ENCODE results near the gene PPP6C.
A peak's percentile ranks its signal among the peaks of the same experiment; 100 is the strongest.
"Not testable (repeated sequence)": the region's sequence is repeated elsewhere in the genome, so short reads cannot be mapped to it uniquely, and the experiment has no call there.

The PPP6C gene

GRCh38 chr9:125141251-125141650, 48.4 kb downstream of the PPP6C start:
- no peak for DNase-seq

- no peak for DNase-seq
Measured at GRCh38 chr9:125140576-125140975, 49.0 kb downstream of the PPP6C start.

GRCh38 chr9:125137200-125137599, 52.4 kb downstream of the PPP6C start:
- DNase-seq, result no peak

- DNase-seq, result no peak
Measured at GRCh38 chr9:125134976-125135375, 54.6 kb downstream of the PPP6C start.

GRCh38 chr9:125133403-125134329, 55.9 kb downstream of the PPP6C start:
- DNase-seq, result no peak

DNA sequence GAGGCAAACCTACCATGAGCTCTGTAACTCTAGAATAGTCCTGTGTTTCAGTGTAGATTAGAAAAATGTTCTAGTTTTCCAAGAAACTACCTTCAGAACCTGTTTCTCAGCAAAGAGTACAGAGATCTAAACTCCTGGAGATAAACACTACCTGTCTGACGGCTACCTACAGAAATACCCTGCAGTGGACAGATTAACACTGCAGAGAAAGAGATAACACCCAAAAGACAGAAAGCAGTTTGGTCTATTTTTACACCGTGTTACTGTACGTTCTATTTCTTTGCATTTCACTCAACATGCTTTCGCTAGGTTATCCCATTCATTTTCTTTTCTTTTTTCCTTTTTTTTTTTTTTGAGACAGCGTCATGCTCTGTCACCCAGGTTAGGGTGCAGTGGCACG, 57.8 kb downstream of the PPP6C start:
- no peak for DNase-seq

GRCh38 chr9:125126019-125126746, 63.4 kb downstream of the PPP6C start:
- peak; percentile 42 to 73 for DNase-seq

DNA sequence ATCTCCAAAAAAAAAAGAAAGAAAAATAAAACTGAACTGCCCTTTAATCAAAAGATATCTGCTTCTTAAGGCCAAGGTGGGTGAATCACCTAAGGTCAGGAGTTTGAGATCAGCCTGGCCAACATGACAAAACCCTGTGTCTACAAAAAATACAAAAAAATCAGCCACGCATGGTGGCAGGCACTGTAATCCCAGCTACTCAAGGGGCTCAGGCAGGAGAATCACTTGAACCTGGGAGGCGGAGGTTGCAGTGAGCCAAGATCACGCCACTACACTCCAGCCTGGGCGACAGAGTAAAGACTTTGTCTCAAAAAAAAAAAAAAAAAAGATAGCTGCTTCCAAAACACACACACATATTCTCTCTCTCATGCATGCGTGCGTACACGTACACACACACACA, 64.1 kb downstream of the PPP6C start:
- DNase-seq, result no peak

- no peak for DNase-seq
Measured at GRCh38 chr9:125121146-125121545, 68.5 kb downstream of the PPP6C start.

DNA sequence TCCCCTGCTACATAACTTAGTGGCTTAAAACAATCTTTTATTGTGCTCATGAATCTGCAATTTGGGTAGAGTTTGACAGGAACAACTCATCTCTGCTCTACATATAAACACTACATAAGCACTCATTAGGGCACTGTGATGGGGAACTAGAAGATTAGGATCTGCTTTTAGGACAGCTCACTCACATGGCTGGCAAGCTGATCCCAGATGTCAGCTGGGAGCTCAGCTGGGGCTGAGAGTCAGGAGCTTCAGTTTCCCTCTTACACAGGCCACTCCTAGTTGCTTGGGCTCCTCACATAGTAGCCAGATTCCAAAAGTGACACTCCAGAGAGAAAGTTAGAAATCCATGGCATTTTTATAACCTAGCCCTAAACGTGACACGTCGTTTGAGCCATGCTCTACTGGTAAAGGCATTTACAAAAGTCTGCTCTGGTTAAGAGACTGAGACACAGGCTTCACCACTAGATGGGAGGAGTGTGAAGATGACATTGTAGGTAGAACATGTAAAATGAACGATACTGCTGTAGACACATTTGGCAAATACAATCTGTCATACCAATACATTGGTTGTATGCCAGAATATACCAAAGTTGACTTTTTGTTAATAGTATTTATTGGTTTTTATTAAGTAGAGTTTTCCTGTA, 69.8 kb downstream of the PPP6C start:
- no peak for DNase-seq

GRCh38 chr9:125118696-125119095, 70.9 kb downstream of the PPP6C start:
- DNase-seq, result not testable (repeated sequence)

DNA sequence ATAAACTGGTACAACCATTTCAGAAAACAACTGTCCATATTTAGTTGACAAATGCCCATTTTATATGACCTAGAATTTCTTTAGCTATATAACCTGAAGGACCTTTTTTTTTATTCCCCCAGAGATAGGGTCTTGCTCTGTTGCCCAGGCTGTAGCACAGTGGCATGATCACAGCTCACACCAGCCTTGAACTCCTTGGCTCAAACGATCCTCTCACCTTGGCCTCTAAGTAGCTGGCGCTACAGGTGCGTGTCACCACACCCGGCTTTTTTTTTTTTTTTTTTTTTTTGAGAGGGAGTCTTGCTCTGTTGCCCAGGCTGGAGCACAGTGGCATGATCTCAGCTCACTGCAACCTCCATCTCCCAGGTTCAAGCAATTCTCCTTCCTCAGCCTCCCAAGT, 75.1 kb downstream of the PPP6C start:
- DNase-seq, result not testable (repeated sequence)

DNA sequence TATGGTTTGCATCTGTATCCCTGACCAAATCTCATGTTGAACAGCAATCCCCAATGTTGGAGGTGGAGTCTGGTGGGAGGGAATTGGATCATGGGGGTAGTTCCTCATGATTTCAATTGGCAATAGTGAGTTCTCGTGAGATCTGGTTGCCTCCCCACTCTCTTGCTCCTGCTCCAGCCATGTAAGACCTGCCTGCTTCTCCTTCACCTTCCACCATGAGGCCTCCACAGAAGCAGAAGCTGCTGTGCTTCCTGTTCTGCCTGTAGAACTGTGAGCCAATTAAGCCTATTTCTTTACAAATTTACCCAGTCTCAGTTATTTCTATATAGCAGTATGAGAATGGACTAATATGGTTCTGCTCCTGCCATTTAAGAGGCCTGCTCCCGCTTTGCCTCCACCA, 79.1 kb downstream of the PPP6C start:
- DNase-seq, result no peak

DNA sequence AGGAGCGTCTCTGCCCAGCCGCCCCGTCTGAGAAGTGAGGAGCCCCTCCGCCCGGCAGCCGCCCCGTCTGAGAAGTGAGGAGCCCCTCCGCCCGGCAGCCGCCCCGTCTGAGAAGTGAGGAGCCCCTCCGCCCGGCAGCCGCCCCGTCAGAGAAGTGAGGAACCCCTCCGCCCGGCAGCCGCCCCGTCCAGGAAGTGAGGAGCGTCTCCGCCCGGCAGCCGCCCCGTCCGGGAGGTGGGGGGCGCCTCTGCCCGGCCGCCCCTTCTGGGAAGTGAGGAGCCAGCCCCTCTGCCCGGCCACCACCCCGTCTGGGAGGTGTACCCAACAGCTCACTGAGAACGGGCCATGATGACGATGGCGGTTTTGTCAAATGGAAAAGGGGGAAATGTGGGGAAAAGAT, 81.1 kb downstream of the PPP6C start:
- DNase-seq, result not testable (repeated sequence)

DNA sequence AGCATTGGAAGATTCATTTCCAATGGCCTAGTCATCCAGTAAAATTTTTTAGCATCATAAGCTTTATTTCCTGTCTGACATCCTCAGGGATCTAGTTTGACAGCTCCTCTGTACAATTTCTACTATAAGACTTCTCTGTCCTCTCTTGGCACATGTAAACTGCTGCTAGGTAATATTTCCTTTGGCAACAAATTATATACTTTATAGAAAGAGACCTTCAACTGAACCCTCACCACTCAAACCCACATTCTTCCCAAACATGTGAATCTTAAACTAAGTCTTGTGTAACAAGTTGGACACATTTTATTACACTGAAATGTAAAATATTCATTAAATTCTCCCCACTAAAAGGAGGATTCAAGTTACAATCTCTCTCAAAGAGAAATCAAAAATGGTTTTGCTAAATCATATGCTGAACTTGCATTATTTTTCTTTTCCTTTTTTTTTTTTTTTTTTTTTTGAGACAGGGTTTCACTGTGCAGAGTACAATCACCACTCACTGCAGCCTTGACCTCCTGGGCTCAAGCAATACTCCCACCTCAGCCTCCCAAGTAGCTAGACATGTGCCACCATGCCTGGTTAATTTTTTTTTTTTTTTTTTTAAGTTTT, 83.2 kb downstream of the PPP6C start:
- DNase-seq, result no peak

DNA sequence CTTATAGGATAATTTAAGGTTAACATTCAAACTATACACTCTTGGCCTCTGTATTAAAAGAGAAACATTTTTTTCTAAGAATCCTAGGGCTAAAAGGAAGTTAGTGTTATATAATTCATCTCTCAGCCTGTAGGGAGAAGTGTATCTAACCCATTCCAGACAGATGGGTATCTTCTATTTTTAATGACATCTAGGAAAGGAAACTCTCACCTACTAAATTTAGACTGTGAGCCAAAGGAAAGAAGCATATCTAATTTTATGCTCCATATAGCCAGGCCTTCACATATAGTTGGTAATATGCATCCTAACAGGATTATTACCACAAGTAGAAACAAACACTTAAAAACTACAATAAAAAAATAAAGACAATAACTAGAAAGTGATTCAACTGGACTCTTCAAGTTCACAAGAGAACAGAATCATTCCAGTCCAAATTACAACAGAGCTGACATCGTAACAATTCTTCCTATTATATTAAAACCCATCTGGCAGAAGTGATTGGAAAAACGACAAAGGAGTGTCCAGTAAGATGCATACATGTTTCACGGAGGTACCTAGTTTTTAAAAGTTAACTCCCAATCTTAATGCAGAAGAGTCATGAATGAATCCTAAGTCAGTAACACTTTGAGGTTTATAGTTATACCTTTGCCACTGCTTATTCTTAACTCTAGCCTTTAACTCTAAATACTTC, 85.7 kb downstream of the PPP6C start:
- DNase-seq, result no peak

GRCh38 chr9:125103021-125103420, 86.6 kb downstream of the PPP6C start:
- DNase-seq, result no peak

- DNase-seq, result no peak
Measured at GRCh38 chr9:125100822-125101221, 88.8 kb downstream of the PPP6C start.

DNA sequence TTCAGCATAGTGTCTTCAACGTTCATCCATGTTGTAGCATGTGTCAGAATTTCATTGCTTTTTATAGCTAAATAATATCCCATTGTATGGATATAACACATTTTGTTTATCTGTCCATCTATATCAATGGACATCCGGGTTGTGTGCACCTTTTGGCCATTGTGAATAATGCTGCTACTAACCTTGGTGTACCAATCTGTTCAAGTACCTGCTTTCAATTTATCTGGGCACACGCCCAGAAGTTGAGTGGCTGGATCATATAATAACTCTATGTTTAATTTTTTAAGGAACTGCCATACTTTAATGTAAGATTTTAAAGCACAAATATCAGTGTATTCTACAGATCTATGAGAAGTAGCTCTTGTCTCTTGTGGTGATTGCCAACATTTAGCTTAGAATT, 89.8 kb downstream of the PPP6C start:
- DNase-seq, result no peak

Data from stimulated activated CD4-positive, alpha-beta T cell treated with anti-CD3 and anti-CD28 coated beads, Interleukin-4, amount 100 ng/mL, for 4 hours (primary cell).